HG03571 (cell line): ENCODE results near the gene RNF167.

ENCODE experiments used
- ATAC-seq: cut with Tn5 transposase; IDR thresholded peaks from one replicate; pipeline ENCODE4 v1.9.1; 2021; ENCODE audit not compliant: unreplicated experiment

The RNF167 gene

DNA sequence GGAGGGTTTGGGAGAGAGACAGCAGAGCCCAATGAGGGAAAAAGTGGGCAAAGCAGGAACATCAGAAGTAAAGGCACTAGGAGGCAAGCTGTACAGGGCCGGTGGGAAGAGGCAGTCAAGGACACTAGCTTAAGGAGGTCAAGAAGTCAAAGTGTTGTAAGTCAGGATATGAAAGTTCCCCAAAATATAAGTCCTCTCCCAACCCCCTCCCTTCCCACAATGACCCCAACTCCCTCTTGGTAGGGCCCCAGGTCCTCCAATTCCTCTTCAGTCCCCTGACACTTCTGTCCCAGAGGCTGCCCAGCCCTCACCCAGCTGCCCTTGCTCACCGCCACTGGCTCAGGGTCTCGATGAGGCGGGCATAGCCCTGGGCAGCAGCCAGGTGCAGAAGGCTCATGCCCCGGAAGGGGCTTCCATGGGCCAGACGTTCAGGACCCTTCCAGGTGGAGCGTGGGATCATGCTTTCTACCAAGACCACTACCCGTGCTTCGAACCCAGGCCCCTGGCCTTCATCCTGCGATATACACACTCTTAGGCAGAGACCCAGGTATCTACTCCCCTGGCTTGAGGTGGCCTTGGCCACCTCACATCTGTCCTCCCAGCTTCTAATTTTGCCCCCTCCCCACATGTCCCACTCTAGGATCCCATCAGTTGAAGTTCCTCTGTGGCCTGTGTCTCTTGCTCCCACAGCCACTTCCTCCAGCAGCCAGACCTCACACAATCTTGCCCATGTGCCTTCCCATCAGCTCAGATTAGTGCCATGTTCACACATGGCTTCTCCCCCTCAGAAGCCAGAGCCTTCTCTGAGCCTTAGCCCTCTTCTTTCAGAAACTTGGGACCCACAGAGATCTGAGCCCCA is 33.4 kb downstream of the RNF167 start:
- no peak for ATAC-seq

DNA sequence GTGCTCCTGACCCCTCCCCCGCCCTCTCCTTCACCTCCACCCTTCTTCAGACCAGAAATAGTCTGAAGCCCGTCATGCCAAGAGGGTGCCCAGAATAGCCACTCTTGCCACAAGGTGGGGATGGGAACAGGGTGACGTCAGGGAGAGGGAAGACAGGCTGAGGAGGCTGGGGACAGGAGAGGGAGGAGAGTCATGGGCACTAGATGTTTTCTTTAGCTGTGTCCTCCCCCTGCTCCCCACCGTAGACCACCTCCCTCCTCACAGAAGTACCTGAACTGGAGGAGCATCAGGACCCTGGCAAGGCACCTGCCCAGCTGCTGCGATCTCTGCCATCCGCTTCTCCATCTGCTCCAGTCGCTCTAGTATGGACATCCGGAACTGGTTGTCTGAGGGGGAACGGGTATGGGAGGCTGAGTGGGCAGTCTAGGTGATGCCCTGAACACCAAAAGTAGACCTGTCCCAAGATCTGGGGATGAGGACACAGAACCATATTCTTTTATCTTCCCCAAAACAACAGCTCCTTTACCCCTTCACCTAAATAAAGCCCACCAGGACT is 34.1 kb downstream of the RNF167 start:
- ATAC-seq, result no peak

- ATAC-seq, result no peak
Observed at GRCh38 chr17:4978726-4979125, 38.7 kb downstream of the RNF167 start.

DNA sequence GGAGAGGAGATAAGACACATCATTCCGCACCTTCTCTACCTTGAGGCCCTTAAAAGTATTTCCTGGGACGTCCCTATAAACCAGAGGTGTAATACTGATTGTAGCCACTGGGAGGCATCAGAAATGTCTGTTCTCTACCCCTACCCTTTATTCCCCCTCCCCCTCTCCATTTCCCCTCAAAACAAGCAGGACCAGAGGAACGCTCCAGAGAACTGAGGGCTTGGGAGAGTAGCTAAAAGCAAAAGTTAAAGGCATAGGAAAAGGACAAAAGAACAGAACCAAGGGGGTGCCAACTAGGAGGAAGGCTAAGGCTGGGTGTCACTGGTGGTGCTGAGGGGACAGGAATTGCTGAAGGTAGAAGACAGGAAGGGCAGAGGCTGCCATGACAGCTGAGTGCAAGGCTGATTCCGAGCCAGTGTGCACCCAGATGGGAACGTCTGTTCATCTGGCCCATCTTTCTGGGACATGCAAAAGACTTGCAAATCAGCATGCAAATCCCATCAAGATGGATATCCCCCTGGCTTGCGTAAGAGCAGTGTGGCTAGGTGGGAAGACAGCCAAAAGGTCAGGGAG is 40.7 kb downstream of the RNF167 start:
- ATAC-seq, result no peak

GRCh38 chr17:4982305-4982704 is 42.2 kb downstream of the RNF167 start:
- no peak for ATAC-seq

DNA sequence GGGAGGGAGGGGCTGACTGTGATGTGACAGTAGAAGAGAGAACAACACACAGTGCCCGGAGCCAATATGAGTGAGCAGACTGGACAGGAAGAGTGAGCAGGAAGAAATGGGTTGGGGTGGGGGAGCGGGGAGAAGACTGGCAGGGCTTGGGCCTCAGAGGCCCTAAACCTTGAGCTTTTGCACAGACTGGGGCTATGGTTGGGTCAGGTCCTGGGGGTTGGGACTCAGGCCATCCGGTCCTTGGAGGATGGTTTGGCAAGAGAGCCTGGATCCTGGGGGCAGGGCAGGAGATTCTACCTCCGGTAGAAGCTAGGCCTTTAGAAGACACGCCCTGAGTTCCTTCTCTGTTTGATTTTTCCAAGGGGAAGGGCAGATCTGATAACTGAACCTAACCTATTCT is 46.3 kb downstream of the RNF167 start:
- ATAC-seq, result no peak

DNA sequence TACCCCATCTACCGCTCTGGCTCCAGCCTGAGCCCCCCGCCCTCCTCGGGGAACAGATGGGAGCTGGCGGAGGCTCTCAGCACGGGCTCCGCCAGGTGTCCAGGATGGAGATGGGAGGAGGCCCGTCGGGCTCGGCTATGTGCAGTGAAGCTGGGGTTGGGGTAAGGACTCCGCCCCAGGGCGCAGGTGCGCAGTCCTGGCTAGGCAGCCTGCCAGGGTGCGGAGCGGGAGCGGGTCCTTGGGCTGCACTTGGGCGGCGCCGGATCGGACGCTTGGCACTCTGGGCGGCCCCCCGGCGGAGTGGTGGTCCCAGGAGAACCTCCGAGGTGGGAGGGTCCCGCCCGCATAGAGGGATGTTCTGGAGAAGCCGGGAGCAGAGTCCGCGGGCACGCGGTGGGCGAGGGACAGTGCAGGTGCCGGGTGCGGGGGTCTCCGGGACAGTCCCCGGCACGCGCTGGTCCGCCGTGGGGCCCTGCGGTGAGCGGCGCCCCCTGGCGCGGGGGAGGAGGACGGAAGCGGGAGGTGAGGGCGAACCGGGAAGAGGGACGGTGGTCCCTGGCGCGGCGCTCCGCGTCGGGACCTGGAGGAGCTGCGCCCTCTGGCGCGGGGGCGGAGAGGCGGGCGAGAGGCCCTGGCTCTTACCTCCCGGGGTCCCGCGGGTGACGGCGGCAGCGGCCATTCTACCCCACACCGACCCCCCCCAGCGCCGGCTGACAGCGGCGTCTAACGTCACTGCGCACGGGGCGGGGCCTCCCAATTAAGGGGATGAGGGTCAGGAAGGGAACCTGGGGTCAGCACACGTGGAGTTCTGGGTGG is 47.1 kb downstream of the RNF167 start, which contains the start of gene CAMTA2:
CAMTA2 (minus strand) TSS at position 725 of the 816 bp plus-strand sequence. CDS start 1,453 bp downstream, outside the sequence.
- peak; percentile 58 for ATAC-seq

DNA sequence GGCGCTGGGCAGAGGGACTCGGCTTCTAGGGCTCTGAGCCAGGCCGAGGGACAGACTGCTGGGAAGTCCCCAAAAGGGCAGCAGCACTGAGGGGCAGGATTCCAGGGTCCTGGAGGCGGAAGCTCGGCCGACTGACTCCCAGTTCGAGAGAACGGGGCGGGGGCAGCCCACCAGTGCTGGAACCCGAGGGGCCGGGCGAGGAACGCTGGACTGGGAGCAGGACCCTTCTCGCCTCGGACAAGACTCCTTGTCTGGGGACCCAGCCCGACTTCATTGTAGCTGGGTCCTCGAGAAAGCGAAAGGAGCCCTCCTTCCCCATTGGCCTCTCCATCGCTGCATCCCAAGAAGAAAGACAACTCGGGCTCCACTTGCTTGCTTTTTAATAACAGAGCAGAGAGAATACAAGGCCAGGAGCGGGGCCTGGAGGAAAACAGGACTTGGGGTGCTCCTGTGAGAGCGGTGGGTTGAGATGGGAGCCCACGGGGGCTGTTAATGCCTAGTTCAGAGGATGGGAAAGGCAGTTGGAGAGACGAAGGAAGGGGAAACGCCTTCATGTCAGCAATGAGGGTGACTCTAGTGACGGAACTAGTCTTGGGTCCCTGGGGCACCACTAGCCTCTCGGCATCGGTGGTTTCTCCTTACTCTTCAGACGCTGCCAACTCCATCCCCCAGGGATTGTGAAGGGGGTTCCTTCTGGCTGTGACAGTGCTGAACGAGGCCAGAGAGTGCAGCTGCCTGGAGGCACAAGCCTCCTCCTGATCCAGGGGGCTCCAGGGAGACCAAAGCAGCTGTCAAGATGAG is 47.9 kb downstream of the RNF167 start:
- no peak for ATAC-seq

- no peak for ATAC-seq
Observed at GRCh38 chr17:4994081-4994595, 54.1 kb downstream of the RNF167 start.
